K562 (cell line): ENCODE measurements around the gene ANKRD61. TPM values are rescaled to one million over a fixed set of nuclear protein-coding genes. Genes with fewer than 3 reads are reported as not detected.

Experiments used
- ATAC-seq: fragments of 200-7000 bp; cut with Tn5 transposase; 3 replicates; pipeline ENCODE4 v1.9.1; 2020; ENCODE audit warnings: moderate library complexity
- BruUV-seq: library from RNA; stranded (reverse); fragments of 400-500 nt; replicated peaks from 2 replicates; lab custom pipeline; 2021; lab: Mats Ljungman, UMichigan
- CTCF ChIA-PET: fragments of 300-600 bp; formaldehyde crosslinking; extraction: SDS; loops from one replicate; lab custom pipeline; 2021; ENCODE audit warnings: low intra/inter-chr PET ratio; lab: Yijun Ruan, JAX
- POLR2A ChIA-PET: fragments of 300-600, 350-650 bp; sonication (Branson Sonifier 250); formaldehyde crosslinking; extraction: SDS; loops from one replicate; lab custom pipeline; 2021; ENCODE audit warnings: antibody characterized with exemption, inconsistent platforms; lab: Yijun Ruan, JAX
- DNase-seq, 4 experiments: peaks; one replicate each; pipeline versions ENCODE4 v3.0.0 to v3.0.0-alpha.2; 2011 to 2018; ENCODE audit warnings: low spot score in 3 of 4, mixed read lengths in 3 of 4; ENCODE audit errors: extremely low read depth in 1 of 4
- FAIRE-seq: peaks from 2 replicates; lab custom pipeline; 2011; peaks lifted over from hg19 to GRCh38; lab: Jason Lieb, UNC
- H2AFZ ChIP-seq: 2 replicates; pipeline ENCODE4 v1.6.0; 2011; ENCODE audit warnings: low read depth, low read length, control low read depth, inconsistent platforms
- H3K27ac ChIP-seq: fragments of 200-600 bp; 3 replicates; pipeline ENCODE4 v1.8.0; 2011; ENCODE audit warnings: low read depth, mild to moderate bottlenecking, control low read depth, inconsistent platforms, low read length, moderate library complexity, mixed read lengths; ENCODE audit errors: extremely low read depth
- H3K27me3 ChIP-seq, 2 experiments: fragments of 300-600 bp in 1 of 2; 2 replicates in 1 of 2; 3 replicates in 1 of 2; pipeline versions ENCODE4 v1.6.0 to v1.8.0; 2011; ENCODE audit warnings: inconsistent platforms in 2 of 2, low read length in 2 of 2, mild to moderate bottlenecking in 1 of 2, mixed read lengths in 1 of 2, moderate library complexity in 1 of 2; ENCODE audit not compliant: control insufficient read depth in 2 of 2, insufficient read depth in 2 of 2
- H3K36me3 ChIP-seq: fragments of 300-600 bp; 3 replicates; pipeline ENCODE4 v1.8.0; 2011; ENCODE audit warnings: mild to moderate bottlenecking, low read length, inconsistent platforms; ENCODE audit not compliant: control insufficient read depth, insufficient read depth
- H3K4me1 ChIP-seq, 2 experiments: fragments of 200-600 bp in 1 of 2; replicated peaks in 1 of 2; 2 replicates in 1 of 2; 3 replicates in 1 of 2; pipeline versions ENCODE4 v1.5.1 to v1.8.0; 2011; ENCODE audit warnings: inconsistent platforms in 2 of 2, low read length in 2 of 2, mild to moderate bottlenecking in 1 of 2, mixed read lengths in 1 of 2, moderate library complexity in 1 of 2; ENCODE audit not compliant: control insufficient read depth in 2 of 2, insufficient read depth in 2 of 2
- H3K4me2 ChIP-seq: 2 replicates; pipeline ENCODE4 v1.6.1; 2011; ENCODE audit warnings: low read length, control low read depth, inconsistent platforms, mixed read lengths; ENCODE audit not compliant: insufficient read depth
- H3K4me3 ChIP-seq: fragments of 200-600 bp; sonication (generic), shearing (Covaris generic); 2 replicates; pipeline ENCODE4 v1.5.1; 2016; ENCODE audit warnings: control low read depth, inconsistent platforms
- H3K79me2 ChIP-seq: fragments of 200-600 bp; 3 replicates; pipeline ENCODE4 v1.8.0; 2011; ENCODE audit warnings: low read length, inconsistent platforms; ENCODE audit not compliant: control insufficient read depth, insufficient read depth
- H3K9ac ChIP-seq, 2 experiments: 2 replicates each; pipeline versions ENCODE4 v1.6.0 to v1.6.1; 2011; ENCODE audit warnings: low read depth in 2 of 2, low read length in 2 of 2, control low read depth in 1 of 2, inconsistent platforms in 1 of 2, mild to moderate bottlenecking in 1 of 2, mixed read lengths in 1 of 2; ENCODE audit not compliant: insufficient read depth in 1 of 2
- H3K9me1 ChIP-seq: one replicate; pipeline ENCODE4 v1.6.0; 2011; ENCODE audit warnings: inconsistent platforms, mild to moderate bottlenecking, low read length, moderate library complexity; ENCODE audit not compliant: control insufficient read depth, insufficient read depth
- H3K9me3 ChIP-seq: replicated peaks from 2 replicates; pipeline ENCODE4 v1.5.1; 2011; ENCODE audit warnings: low read depth, low read length, inconsistent platforms; ENCODE audit not compliant: control insufficient read depth, insufficient read depth
- H4K20me1 ChIP-seq: replicated peaks from 2 replicates; pipeline ENCODE4 v1.6.1; 2011; ENCODE audit warnings: low read length, inconsistent platforms, mixed read lengths; ENCODE audit not compliant: control insufficient read depth, insufficient read depth
- ARID2 ChIP-seq: fragments of 450-650 bp; IDR thresholded peaks from 2 replicates; pipeline ENCODE4 v1.6.1; 2017; ENCODE audit warnings: antibody characterized with exemption, mild to moderate bottlenecking
- HDAC3 ChIP-seq: fragments of 450-650 bp; IDR thresholded peaks from 2 replicates; pipeline ENCODE4 v1.6.1; 2018; ENCODE audit warnings: borderline replicate concordance, mild to moderate bottlenecking, moderate library complexity; ENCODE audit not compliant: partially characterized antibody
- ILF3 ChIP-seq: fragments of 450-650 bp; IDR thresholded peaks from 2 replicates; pipeline ENCODE4 v1.6.1; 2018; ENCODE audit warnings: antibody characterized with exemption, mild to moderate bottlenecking, moderate library complexity, borderline replicate concordance
- KHSRP ChIP-seq: fragments of 450-650 bp; IDR thresholded peaks from 2 replicates; pipeline ENCODE4 v1.6.1; 2017
- NCOR1 ChIP-seq: fragments of 450-650 bp; IDR thresholded peaks from 2 replicates; pipeline ENCODE4 v1.6.1; 2016; ENCODE audit warnings: mild to moderate bottlenecking, moderate library complexity
- NR3C1 ChIP-seq: sonication (generic); formaldehyde crosslinking; IDR thresholded peaks from 2 replicates; pipeline ENCODE4 v1.8.1; 2022; ENCODE audit warnings: missing genetic modification reagents
- PHTF2 ChIP-seq: fragments of 250-450 bp; sonication (Bioruptor Pico); IDR thresholded peaks from 2 replicates; pipeline ENCODE4 v1.5.0; 2021; ENCODE audit warnings: mild to moderate bottlenecking
- THRAP3 ChIP-seq: fragments of 450-650 bp; IDR thresholded peaks from 2 replicates; pipeline ENCODE4 v1.6.1; 2016; ENCODE audit warnings: mild to moderate bottlenecking, inconsistent platforms, borderline replicate concordance
- ZBTB8A ChIP-seq: fragments of 450-650 bp; IDR thresholded peaks from 2 replicates; pipeline ENCODE4 v1.6.1; 2018; ENCODE audit warnings: mild to moderate bottlenecking, moderate library complexity; ENCODE audit not compliant: partially characterized antibody
- ZKSCAN3 ChIP-seq: fragments of 250-450 bp; sonication (Bioruptor Pico); IDR thresholded peaks from 2 replicates; pipeline ENCODE4 v1.4.0; 2020
- ZNF121 ChIP-seq: sonication (generic); formaldehyde crosslinking; conservative IDR thresholded peaks from 2 replicates; pipeline ENCODE4 v1.8.0; 2022; ENCODE audit warnings: missing genetic modification reagents
- ZNF143 ChIP-seq: sonication (generic); formaldehyde crosslinking; IDR thresholded peaks from 2 replicates; pipeline ENCODE4 v1.9.0; 2022; ENCODE audit warnings: mild to moderate bottlenecking, missing genetic modification reagents
- ZNF174 ChIP-seq: fragments of 250-450 bp; sonication (Bioruptor Pico); IDR thresholded peaks from 2 replicates; pipeline ENCODE4 v1.4.0; 2020; ENCODE audit warnings: mild to moderate bottlenecking
- ZNF23 ChIP-seq: fragments of 250-450 bp; sonication (Bioruptor Pico); IDR thresholded peaks from 2 replicates; pipeline ENCODE4 v1.4.0; 2020; ENCODE audit warnings: mild to moderate bottlenecking
- ZNF696 ChIP-seq: fragments of 250-450 bp; sonication (Bioruptor Pico); conservative IDR thresholded peaks from 2 replicates; pipeline ENCODE4 v1.4.0; 2020; ENCODE audit warnings: mild to moderate bottlenecking, moderate library complexity
- WGBS: fragments of 100-300 bp; shearing (Covaris generic); methylation state at CpG from one replicate; pipeline ENCODE4 v1.1.6; 2016; ENCODE audit warnings: low coverage, mixed read lengths; ENCODE audit not compliant: insufficient coverage; ENCODE audit errors: missing lambda C conversion rate; 5-methylcytosine and 5-hydroxymethylcytosine counted together
- in situ Hi-C: fragments of 300-500 bp; cut with MboI; formaldehyde crosslinking; loops from 4 replicates; pipeline ENCODE4 v1.15.0; 2018; ENCODE audit warnings: inconsistent platforms, mixed read lengths
- intact Hi-C: fragments of 100-400 bp; cut with micrococcal nuclease; formaldehyde crosslinking; loops from 2 replicates; pipeline ENCODE4 v1.14.2; 2022
- polyA plus RNA-seq, 8 experiments: library from polyadenylated mRNA; depleted of rRNA in 4 of 8; stranded (reverse) in 5 of 8; unstranded in 3 of 8; fragments of >200 nt; fragmentation: Nextera tagmentation in 2 of 8; fragmentation: Illumina TruSeq in 1 of 8; extraction: Ambion mirVana in 2 of 8; extraction: Trizol in 1 of 8; gene quantifications; 2 replicates each; pipeline versions ENCODE4 v1.2.1 to v1.2.3, GENCODE V29; 2011 to 2014; ENCODE audit warnings: inconsistent platforms in 1 of 8, missing spikeins in 1 of 8
- total RNA-seq, 7 experiments: library from RNA; depleted of rRNA in 6 of 7; stranded (reverse); fragments of >200 nt in 6 of 7; fragmentation: Illumina TruSeq in 2 of 7; extraction: Trizol in 2 of 7; gene quantifications; 2 replicates each; pipeline versions ENCODE4 v1.2.1 to v1.2.3, GENCODE V29; 2011 to 2021; ENCODE audit warnings: low replicate concordance in 1 of 7
- TF ChIP-seq, protein P1 (sequence below): sonication (generic); formaldehyde crosslinking; IDR thresholded peaks from 2 replicates; pipeline ENCODE4 v1.5.0; 2020; ENCODE audit warnings: missing genetic modification reagents
- TF ChIP-seq, protein P2 (sequence below): IDR thresholded peaks from 2 replicates; pipeline ENCODE4 v1.6.1; 2014; ENCODE audit warnings: antibody characterized with exemption
- TF ChIP-seq, protein P3 (sequence below), 2 experiments: IDR thresholded peaks; 2 replicates each; pipeline ENCODE4 v1.6.1; 2011; ENCODE audit warnings: borderline replicate concordance in 1 of 2, control low read depth in 1 of 2, low read depth in 1 of 2, low read length in 1 of 2, mild to moderate bottlenecking in 1 of 2, mixed read lengths in 1 of 2, moderate library complexity in 1 of 2; ENCODE audit not compliant: insufficient read depth in 1 of 2, insufficient read length in 1 of 2, poor library complexity in 1 of 2, severe bottlenecking in 1 of 2; ENCODE audit errors: extremely low read depth in 1 of 2

Gene ANKRD61
- total and polyA plus RNA-seq, 9 of the 15 experiments (the other 6 are each of a cell fraction or from before 2014, with no cell fraction given), result 0.08 to 0.11 (median 0.09) TPM; not detected in 5

DNA sequence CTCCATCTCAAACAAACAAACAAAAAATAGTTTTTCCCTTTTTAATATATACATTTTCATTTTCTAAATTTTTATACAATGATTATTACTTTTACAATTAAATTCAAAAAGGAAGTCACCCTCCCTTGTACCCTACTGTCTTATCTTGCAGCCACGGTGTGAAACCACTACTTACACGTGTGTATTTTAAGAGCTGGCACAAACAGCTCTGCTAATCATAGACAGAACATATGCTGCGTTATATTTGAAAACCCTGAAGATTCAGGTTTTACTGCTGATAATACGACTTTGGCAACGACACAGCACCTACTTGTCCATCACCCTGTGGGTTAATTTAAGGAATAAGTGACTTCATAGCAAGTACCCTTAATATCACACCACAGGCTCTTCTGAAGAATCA lies 991 bp downstream of the ANKRD61 start (continued):
- TF ChIP-seq NCOR1 (peak; percentile 57), ZNF696 (CRISPR knock-in tag) (no peak)
- TF ChIP-seq, protein P1, sequence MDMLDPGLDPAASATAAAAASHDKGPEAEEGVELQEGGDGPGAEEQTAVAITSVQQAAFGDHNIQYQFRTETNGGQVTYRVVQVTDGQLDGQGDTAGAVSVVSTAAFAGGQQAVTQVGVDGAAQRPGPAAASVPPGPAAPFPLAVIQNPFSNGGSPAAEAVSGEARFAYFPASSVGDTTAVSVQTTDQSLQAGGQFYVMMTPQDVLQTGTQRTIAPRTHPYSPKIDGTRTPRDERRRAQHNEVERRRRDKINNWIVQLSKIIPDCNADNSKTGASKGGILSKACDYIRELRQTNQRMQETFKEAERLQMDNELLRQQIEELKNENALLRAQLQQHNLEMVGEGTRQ, result no peak
- TF ChIP-seq, all 486 proteins: peak for 19

DNA sequence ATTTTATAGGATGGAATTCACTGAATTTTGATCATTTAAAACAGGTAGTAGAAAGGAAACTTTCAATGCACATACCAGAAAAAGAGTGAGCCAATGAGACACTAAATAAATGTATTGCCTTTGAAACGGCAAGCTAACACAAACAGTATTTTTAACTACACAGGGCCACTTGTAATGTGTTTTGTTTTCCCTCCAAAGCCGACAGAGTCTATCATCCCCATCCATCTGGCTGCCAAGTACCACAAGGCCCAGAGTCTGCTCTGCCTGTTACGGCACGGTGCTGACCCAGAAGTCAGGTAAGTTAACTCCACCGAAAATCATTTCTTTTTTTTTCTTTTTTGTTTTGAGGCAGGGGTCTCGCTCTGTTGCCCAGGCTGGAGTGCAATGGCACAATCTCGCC lies 1.5 kb downstream of the ANKRD61 start:
- ATAC-seq, result peak; percentile 49; the same call in 2 of the 3 replicates
- WGBS, result 66% methylated on average over 7 of the region's 7 CpGs
- Histone ChIP-seq H3K9ac (peak overlapping the region in 1 of 2 experiments; percentile 31; a peak in 1 of 4 replicates), H3K27me3 (no peaks in the 10 kb centered on the region), H3K4me1 (peaks cover 3 to 5% of the 10 kb centered on the region in 2 experiments; a peak in 3 of 5 replicates), H3K4me2 (no peak overlapping the region), H3K9me1 (no peaks in the 10 kb centered on the region), H3K79me2 (peaks cover 29% of the 10 kb centered on the region; the same call in 2 of the 3 replicates), H3K4me3 (no peak overlapping the region), H2AFZ (no peak overlapping the region), H4K20me1 (no peaks in the 10 kb centered on the region; the same call in 1 of the 2 replicates), H3K27ac (peak overlapping the region; percentile 9; the same call in 1 of the 3 replicates), H3K9me3 (no peaks in the 10 kb centered on the region), H3K36me3 (peaks cover 84% of the 10 kb centered on the region)
- intact Hi-C loops, result no loop called here
- BruUV-seq, result no TSS peak
- ChIA-PET POLR2A (interaction anchor here (0.8 to 2.5 kb wide), 3 partner anchors 8 to 24 kb away, joined by 3 to 8 read pairs (median 4); partner anchors contain the start of genes AIMP2 and PMS2), CTCF (no interaction called here)
- in situ Hi-C loops, result no loop called here
- TF ChIP-seq, protein P2, sequence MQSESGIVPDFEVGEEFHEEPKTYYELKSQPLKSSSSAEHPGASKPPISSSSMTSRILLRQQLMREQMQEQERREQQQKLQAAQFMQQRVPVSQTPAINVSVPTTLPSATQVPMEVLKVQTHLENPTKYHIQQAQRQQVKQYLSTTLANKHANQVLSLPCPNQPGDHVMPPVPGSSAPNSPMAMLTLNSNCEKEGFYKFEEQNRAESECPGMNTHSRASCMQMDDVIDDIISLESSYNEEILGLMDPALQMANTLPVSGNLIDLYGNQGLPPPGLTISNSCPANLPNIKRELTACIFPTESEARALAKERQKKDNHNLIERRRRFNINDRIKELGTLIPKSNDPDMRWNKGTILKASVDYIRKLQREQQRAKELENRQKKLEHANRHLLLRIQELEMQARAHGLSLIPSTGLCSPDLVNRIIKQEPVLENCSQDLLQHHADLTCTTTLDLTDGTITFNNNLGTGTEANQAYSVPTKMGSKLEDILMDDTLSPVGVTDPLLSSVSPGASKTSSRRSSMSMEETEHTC, result no peak
- TF ChIP-seq NR3C1 (no peak), ZKSCAN3 (no peak), ZNF23 (no peak), ILF3 (no peak), HDAC3 (no peak), ZBTB8A (no peak), ZNF121 (peak; percentile 53; the same call in 1 of the 2 replicates), PHTF2 (CRISPR knock-in tag) (no peak), KHSRP (no peak), THRAP3 (no peak), ARID2 (no peak), ZNF143 (CRISPR knock-in tag) (no peak), ZNF174 (CRISPR knock-in tag) (no peak)
- TF ChIP-seq, protein P3, sequence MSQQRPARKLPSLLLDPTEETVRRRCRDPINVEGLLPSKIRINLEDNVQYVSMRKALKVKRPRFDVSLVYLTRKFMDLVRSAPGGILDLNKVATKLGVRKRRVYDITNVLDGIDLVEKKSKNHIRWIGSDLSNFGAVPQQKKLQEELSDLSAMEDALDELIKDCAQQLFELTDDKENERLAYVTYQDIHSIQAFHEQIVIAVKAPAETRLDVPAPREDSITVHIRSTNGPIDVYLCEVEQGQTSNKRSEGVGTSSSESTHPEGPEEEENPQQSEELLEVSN (IDR thresholded peaks at IDR 0.05; ENCODE audit: borderline replicate concordance in 1 of 2, extremely low read depth in 1 of 2, insufficient read depth in 1 of 2, insufficient read length in 1 of 2, low read depth in 1 of 2, low read length in 1 of 2, poor library complexity in 1 of 2, severe bottlenecking in 1 of 2), result peak in 1 of 2 experiments; percentile 17
- DNase-seq, result no peak
- FAIRE-seq, result no peak
